ENCODE results near the gene RGS6.

Gene RGS6

GRCh38 chr14:72049462-72049861 lies 117.2 kb downstream of the RGS6 start:
- Mint-ChIP-seq H3K27ac (no peak overlapping the region), H3K4me1 (ENCODE audit: low read depth) (no peaks in the 10 kb centered on the region), H3K9me3 (no peaks in the 10 kb centered on the region), H3K36me3 (ENCODE audit: low read depth) (no peaks in the 10 kb centered on the region), H3K27me3 (no peaks in the 10 kb centered on the region), H3K4me3 (no peak overlapping the region)
- intact Hi-C loops (cut with micrococcal nuclease): no loop called here

GRCh38 chr14:72052356-72052755 lies 120.1 kb downstream of the RGS6 start:
- intact Hi-C loops (cut with micrococcal nuclease): no loop called here

GRCh38 chr14:72053651-72054050 lies 121.4 kb downstream of the RGS6 start:
- intact Hi-C loops (cut with micrococcal nuclease): no loop called here
- H3K27me3 Mint-ChIP-seq: peaks cover 2% of the 10 kb centered on the region
- H3K27ac Mint-ChIP-seq: no peak overlapping the region
- H3K4me1 Mint-ChIP-seq (ENCODE audit: low read depth): no peaks in the 10 kb centered on the region
- no peaks in the 10 kb centered on the region for H3K36me3 Mint-ChIP-seq (ENCODE audit: low read depth)
- no peaks in the 10 kb centered on the region for H3K9me3 Mint-ChIP-seq
- no peak overlapping the region for H3K4me3 Mint-ChIP-seq

More at GRCh38 chr14:72052356-72052755, 120.1 kb downstream of the RGS6 start:
- Mint-ChIP-seq H3K9me3 (no peaks in the 10 kb centered on the region), H3K4me1 (ENCODE audit: low read depth) (no peaks in the 10 kb centered on the region), H3K27ac (no peak overlapping the region), H3K27me3 (peaks cover 2% of the 10 kb centered on the region), H3K4me3 (no peak overlapping the region), H3K36me3 (ENCODE audit: low read depth) (no peaks in the 10 kb centered on the region)

- H3K27me3 Mint-ChIP-seq: peaks cover 2% of the 10 kb centered on the region
- intact Hi-C loops (cut with micrococcal nuclease): no loop called here
- no peaks in the 10 kb centered on the region for H3K9me3 Mint-ChIP-seq
- H3K27ac Mint-ChIP-seq: no peak overlapping the region
- no peak overlapping the region for H3K4me3 Mint-ChIP-seq
- H3K4me1 Mint-ChIP-seq (ENCODE audit: low read depth): no peaks in the 10 kb centered on the region
- no peaks in the 10 kb centered on the region for H3K36me3 Mint-ChIP-seq (ENCODE audit: low read depth)
Measured at GRCh38 chr14:72054911-72055310, 122.7 kb downstream of the RGS6 start.

GRCh38 chr14:72057701-72058285 lies 125.6 kb downstream of the RGS6 start:
- peaks cover 2% of the 10 kb centered on the region for H3K27me3 Mint-ChIP-seq
- H3K9me3 Mint-ChIP-seq: no peaks in the 10 kb centered on the region
- intact Hi-C loops (cut with micrococcal nuclease): no loop called here
- no peak overlapping the region for H3K27ac Mint-ChIP-seq
- H3K4me1 Mint-ChIP-seq (ENCODE audit: low read depth): no peaks in the 10 kb centered on the region
- no peaks in the 10 kb centered on the region for H3K36me3 Mint-ChIP-seq (ENCODE audit: low read depth)
- no peak overlapping the region for H3K4me3 Mint-ChIP-seq

GRCh38 chr14:72060460-72060859 lies 128.2 kb downstream of the RGS6 start:
- intact Hi-C loops (cut with micrococcal nuclease): no loop called here
- H3K27ac Mint-ChIP-seq: no peak overlapping the region
- no peaks in the 10 kb centered on the region for H3K4me1 Mint-ChIP-seq (ENCODE audit: low read depth)

GRCh38 chr14:72060917-72061316 lies 128.7 kb downstream of the RGS6 start:
- Mint-ChIP-seq H3K27ac (no peak overlapping the region), H3K4me1 (ENCODE audit: low read depth) (no peaks in the 10 kb centered on the region), H3K9me3 (no peaks in the 10 kb centered on the region), H3K36me3 (ENCODE audit: low read depth) (no peaks in the 10 kb centered on the region), H3K4me3 (no peak overlapping the region), H3K27me3 (no peaks in the 10 kb centered on the region)
- intact Hi-C loops (cut with micrococcal nuclease): no loop called here

More at GRCh38 chr14:72060460-72060859, 128.2 kb downstream of the RGS6 start:
- Mint-ChIP-seq H3K36me3 (ENCODE audit: low read depth) (no peaks in the 10 kb centered on the region), H3K27me3 (no peaks in the 10 kb centered on the region), H3K9me3 (no peaks in the 10 kb centered on the region), H3K4me3 (no peak overlapping the region)

- Mint-ChIP-seq H3K27ac (no peak overlapping the region), H3K27me3 (no peaks in the 10 kb centered on the region), H3K4me1 (ENCODE audit: low read depth) (no peaks in the 10 kb centered on the region), H3K36me3 (ENCODE audit: low read depth) (no peaks in the 10 kb centered on the region), H3K4me3 (no peak overlapping the region), H3K9me3 (no peaks in the 10 kb centered on the region)
- intact Hi-C loops (cut with micrococcal nuclease): no loop called here
Measured at GRCh38 chr14:72061718-72062117, 129.5 kb downstream of the RGS6 start.

GRCh38 chr14:72063761-72064282 lies 131.6 kb downstream of the RGS6 start:
- intact Hi-C loops (cut with micrococcal nuclease): no loop called here
- Mint-ChIP-seq H3K4me1 (ENCODE audit: low read depth) (no peaks in the 10 kb centered on the region), H3K9me3 (no peaks in the 10 kb centered on the region), H3K4me3 (no peak overlapping the region), H3K27me3 (no peaks in the 10 kb centered on the region), H3K36me3 (ENCODE audit: low read depth) (no peaks in the 10 kb centered on the region), H3K27ac (no peak overlapping the region)

- H3K4me3 Mint-ChIP-seq: no peak overlapping the region
- no peaks in the 10 kb centered on the region for H3K27me3 Mint-ChIP-seq
- H3K9me3 Mint-ChIP-seq: no peaks in the 10 kb centered on the region
- H3K36me3 Mint-ChIP-seq (ENCODE audit: low read depth): no peaks in the 10 kb centered on the region
- H3K27ac Mint-ChIP-seq: no peak overlapping the region
- intact Hi-C loops (cut with micrococcal nuclease): no loop called here
- H3K4me1 Mint-ChIP-seq (ENCODE audit: low read depth): no peaks in the 10 kb centered on the region
Measured at GRCh38 chr14:72064501-72064900, 132.3 kb downstream of the RGS6 start.

GRCh38 chr14:72070458-72070857 lies 138.2 kb downstream of the RGS6 start:
- Mint-ChIP-seq H3K27me3 (no peaks in the 10 kb centered on the region), H3K36me3 (ENCODE audit: low read depth) (no peaks in the 10 kb centered on the region), H3K4me3 (no peak overlapping the region), H3K9me3 (no peaks in the 10 kb centered on the region), H3K4me1 (ENCODE audit: low read depth) (no peaks in the 10 kb centered on the region), H3K27ac (no peak overlapping the region)
- intact Hi-C loops (cut with micrococcal nuclease): no loop called here

- no peaks in the 10 kb centered on the region for H3K36me3 Mint-ChIP-seq (ENCODE audit: low read depth)
- H3K4me1 Mint-ChIP-seq (ENCODE audit: low read depth): no peaks in the 10 kb centered on the region
- no peak overlapping the region for H3K4me3 Mint-ChIP-seq
- intact Hi-C loops (cut with micrococcal nuclease): no loop called here
- no peaks in the 10 kb centered on the region for H3K27me3 Mint-ChIP-seq
- no peaks in the 10 kb centered on the region for H3K9me3 Mint-ChIP-seq
- H3K27ac Mint-ChIP-seq: no peak overlapping the region
Measured at GRCh38 chr14:72075649-72076334, 143.6 kb downstream of the RGS6 start.

- no peaks in the 10 kb centered on the region for H3K36me3 Mint-ChIP-seq (ENCODE audit: low read depth)
- H3K9me3 Mint-ChIP-seq: no peaks in the 10 kb centered on the region
Measured at GRCh38 chr14:72081137-72081536, 148.9 kb downstream of the RGS6 start.

GRCh38 chr14:72084935-72085334 lies 152.7 kb downstream of the RGS6 start:
- H3K27me3 Mint-ChIP-seq: no peaks in the 10 kb centered on the region
- no peak overlapping the region for H3K4me3 Mint-ChIP-seq
- intact Hi-C loops (cut with micrococcal nuclease): no loop called here
- no peaks in the 10 kb centered on the region for H3K36me3 Mint-ChIP-seq (ENCODE audit: low read depth)
- H3K4me1 Mint-ChIP-seq (ENCODE audit: low read depth): no peaks in the 10 kb centered on the region
- no peak overlapping the region for H3K27ac Mint-ChIP-seq
- no peaks in the 10 kb centered on the region for H3K9me3 Mint-ChIP-seq

More at GRCh38 chr14:72081137-72081536, 148.9 kb downstream of the RGS6 start:
- no peak overlapping the region for H3K4me3 Mint-ChIP-seq
- H3K4me1 Mint-ChIP-seq (ENCODE audit: low read depth): no peaks in the 10 kb centered on the region
- no peak overlapping the region for H3K27ac Mint-ChIP-seq
- H3K27me3 Mint-ChIP-seq: no peaks in the 10 kb centered on the region
- intact Hi-C loops (cut with micrococcal nuclease): no loop called here

- no peak overlapping the region for H3K27ac Mint-ChIP-seq
- intact Hi-C loops (cut with micrococcal nuclease): no loop called here
Measured at GRCh38 chr14:72089625-72090024, 157.4 kb downstream of the RGS6 start.

More at GRCh38 chr14:72089625-72090024, 157.4 kb downstream of the RGS6 start:
- H3K27me3 Mint-ChIP-seq: no peaks in the 10 kb centered on the region
- H3K36me3 Mint-ChIP-seq (ENCODE audit: low read depth): no peaks in the 10 kb centered on the region
- no peaks in the 10 kb centered on the region for H3K4me1 Mint-ChIP-seq (ENCODE audit: low read depth)
- no peak overlapping the region for H3K4me3 Mint-ChIP-seq
- no peaks in the 10 kb centered on the region for H3K9me3 Mint-ChIP-seq
